ENCODE results near the gene PLEKHG2.
A peak's percentile ranks its signal among the peaks of the same experiment; 100 is the strongest.

Gene PLEKHG2

DNA sequence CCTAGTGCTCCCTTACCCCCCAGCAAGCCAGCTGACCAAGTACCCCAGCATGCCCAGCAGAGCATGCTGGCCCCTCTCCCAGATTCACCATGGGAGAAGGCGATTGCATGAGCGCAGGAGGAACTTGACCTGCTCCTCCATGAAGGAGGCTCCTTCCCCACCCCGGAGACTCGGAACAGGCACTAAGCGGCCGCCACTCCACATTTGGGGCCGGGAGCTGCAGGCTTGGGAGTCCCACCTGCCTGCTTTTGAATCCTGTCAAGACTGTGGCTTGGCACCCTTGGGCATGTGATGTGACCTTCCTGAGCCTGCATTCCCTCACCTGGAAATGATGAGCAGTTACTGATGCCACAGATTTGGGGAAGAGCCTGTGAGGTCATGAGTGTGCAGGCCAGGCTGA, 55.5 kb downstream of the PLEKHG2 start:
- no peak overlapping the region for H3K4me3 Mint-ChIP-seq
- H3K36me3 Mint-ChIP-seq (ENCODE audit: low read depth), result peaks cover 85% of the 10 kb centered on the region
- H3K9me3 Mint-ChIP-seq, result no peaks in the 10 kb centered on the region
- H3K27me3 Mint-ChIP-seq, result no peaks in the 10 kb centered on the region
- H3K27ac Mint-ChIP-seq, result no peak overlapping the region
- H3K4me1 Mint-ChIP-seq (ENCODE audit: low read depth), result peaks cover 33% of the 10 kb centered on the region

DNA sequence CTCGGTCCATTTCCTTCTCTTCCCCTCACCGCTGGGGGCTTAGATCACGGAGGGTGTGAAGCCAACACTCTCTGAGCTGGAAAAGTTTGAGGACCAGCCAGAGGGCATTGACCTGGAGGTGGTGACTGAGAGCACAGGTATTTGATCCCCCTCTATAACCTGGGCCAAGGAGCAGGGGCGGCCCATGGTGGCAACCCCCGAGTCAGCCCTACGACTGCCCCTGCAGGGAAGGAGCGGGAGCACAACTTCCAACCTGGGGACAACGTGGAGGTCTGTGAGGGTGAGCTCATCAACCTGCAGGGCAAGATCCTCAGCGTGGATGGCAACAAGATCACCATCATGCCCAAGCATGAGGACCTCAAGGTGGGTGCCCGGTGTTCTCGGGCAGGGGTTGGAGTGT, 56.6 kb downstream of the PLEKHG2 start:
- H3K27me3 Mint-ChIP-seq, result no peaks in the 10 kb centered on the region
- H3K27ac Mint-ChIP-seq, result peak overlapping the region; percentile 94
- no peak overlapping the region for H3K4me3 Mint-ChIP-seq
- H3K4me1 Mint-ChIP-seq (ENCODE audit: low read depth), result peaks cover 33% of the 10 kb centered on the region
- H3K9me3 Mint-ChIP-seq, result no peaks in the 10 kb centered on the region
- H3K36me3 Mint-ChIP-seq (ENCODE audit: low read depth), result peaks cover 83% of the 10 kb centered on the region

DNA sequence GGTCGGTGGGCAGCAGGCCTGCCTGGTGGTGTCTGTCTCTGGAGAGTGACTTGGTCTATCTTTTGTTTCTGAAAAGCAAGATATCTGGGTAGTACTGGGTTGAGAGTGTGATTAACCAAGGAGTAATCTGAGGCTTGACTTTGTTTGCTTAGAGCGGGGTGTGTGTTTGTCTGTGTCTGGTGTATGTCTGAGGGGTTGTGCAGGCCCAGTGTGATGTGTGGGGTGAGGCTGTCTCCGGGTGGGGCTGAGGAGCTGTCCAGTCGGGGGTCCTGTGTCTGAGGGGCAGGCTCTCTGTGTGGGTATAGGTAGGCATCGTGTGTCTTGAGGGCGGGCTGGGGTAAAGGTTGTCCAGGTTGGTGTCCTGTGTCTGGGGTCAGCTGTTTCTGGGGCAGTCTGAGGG, 57.1 kb downstream of the PLEKHG2 start:
- Mint-ChIP-seq H3K4me3 (no peak overlapping the region), H3K9me3 (no peaks in the 10 kb centered on the region), H3K27me3 (no peaks in the 10 kb centered on the region), H3K36me3 (ENCODE audit: low read depth) (peaks cover 86% of the 10 kb centered on the region), H3K27ac (peak overlapping the region; percentile 94), H3K4me1 (ENCODE audit: low read depth) (peaks cover 33% of the 10 kb centered on the region)

GRCh38 chr19:39470724-39471339, 58.4 kb downstream of the PLEKHG2 start:
- Mint-ChIP-seq H3K4me3 (peak overlapping the region; percentile 11), H3K27me3 (no peaks in the 10 kb centered on the region), H3K9me3 (no peaks in the 10 kb centered on the region), H3K4me1 (ENCODE audit: low read depth) (peaks cover 33% of the 10 kb centered on the region), H3K36me3 (ENCODE audit: low read depth) (peaks cover 83% of the 10 kb centered on the region), H3K27ac (peak overlapping the region; percentile 94)

DNA sequence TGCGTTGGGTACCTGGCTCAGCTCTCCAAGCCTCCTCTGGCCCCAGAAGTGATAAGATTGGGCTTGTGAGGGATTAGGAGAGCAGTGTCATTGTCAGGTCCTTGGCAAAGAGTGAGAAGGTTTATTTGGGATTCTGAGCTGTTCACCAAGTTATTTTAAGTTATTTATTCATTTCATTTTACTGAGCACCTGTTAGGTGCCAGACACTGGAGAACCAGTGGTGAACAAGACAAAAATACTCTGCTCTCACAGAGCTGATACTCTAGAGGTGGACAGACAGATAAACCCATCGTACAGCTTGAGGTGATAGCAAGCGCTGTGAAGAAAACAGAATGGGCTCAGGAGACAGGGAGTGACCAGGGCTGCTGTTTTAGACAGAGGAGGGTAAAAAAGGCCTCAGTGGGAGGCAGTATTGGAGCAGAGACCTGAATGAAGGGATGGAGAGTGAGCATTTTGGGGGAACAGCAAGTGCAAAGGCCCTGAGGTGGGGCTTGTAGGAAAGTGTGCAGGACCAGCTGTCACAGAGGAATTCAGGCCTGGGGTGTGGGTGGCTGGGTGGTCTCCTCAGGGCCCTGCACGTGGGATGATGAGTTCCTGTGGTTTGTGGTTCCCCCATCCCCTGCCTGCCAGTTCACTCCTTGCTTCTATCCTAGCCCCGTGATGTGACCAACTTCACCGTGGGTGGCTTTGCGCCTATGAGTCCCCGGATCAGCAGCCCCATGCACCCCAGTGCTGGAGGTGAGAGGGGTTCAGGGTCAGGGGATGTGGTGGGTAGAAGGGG, 59.5 kb downstream of the PLEKHG2 start:
- peak overlapping the region; percentile 94 for H3K27ac Mint-ChIP-seq
- H3K4me1 Mint-ChIP-seq (ENCODE audit: low read depth), result peaks cover 33% of the 10 kb centered on the region
- H3K27me3 Mint-ChIP-seq, result no peaks in the 10 kb centered on the region
- no peaks in the 10 kb centered on the region for H3K9me3 Mint-ChIP-seq
- peaks cover 81% of the 10 kb centered on the region for H3K36me3 Mint-ChIP-seq (ENCODE audit: low read depth)
- peak overlapping the region; percentile 19 for H3K4me3 Mint-ChIP-seq

DNA sequence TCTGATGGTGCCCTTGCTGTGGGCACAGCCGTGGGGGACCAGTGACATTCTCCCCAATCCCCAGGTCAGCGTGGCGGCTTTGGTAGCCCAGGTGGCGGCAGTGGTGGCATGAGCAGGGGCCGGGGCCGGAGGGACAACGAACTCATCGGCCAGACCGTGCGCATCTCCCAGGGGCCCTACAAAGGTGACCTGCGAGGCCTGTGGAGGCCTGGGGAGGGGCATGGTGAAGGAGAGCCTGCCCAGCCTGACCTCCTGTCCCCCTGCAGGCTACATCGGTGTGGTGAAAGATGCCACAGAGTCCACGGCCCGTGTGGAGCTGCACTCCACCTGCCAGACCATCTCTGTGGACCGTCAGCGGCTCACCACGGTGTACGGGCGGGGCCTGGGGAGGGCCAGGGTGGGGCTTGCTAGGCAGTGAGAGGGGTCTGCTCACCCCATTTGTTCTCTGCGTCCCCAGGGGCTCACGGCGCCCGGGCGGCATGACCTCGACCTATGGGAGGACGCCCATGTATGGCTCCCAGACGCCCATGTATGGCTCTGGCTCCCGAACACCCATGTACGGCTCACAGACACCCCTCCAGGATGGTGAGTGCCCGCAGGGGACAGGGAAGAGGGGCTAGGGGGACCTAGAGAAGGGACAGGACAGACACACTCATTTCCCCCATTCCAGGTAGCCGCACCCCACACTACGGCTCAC, 60.4 kb downstream of the PLEKHG2 start:
- Mint-ChIP-seq H3K27me3 (no peaks in the 10 kb centered on the region), H3K27ac (peak overlapping the region; percentile 94), H3K9me3 (no peaks in the 10 kb centered on the region), H3K4me1 (ENCODE audit: low read depth) (peaks cover 33% of the 10 kb centered on the region), H3K4me3 (no peak overlapping the region), H3K36me3 (ENCODE audit: low read depth) (peaks cover 72% of the 10 kb centered on the region)

DNA sequence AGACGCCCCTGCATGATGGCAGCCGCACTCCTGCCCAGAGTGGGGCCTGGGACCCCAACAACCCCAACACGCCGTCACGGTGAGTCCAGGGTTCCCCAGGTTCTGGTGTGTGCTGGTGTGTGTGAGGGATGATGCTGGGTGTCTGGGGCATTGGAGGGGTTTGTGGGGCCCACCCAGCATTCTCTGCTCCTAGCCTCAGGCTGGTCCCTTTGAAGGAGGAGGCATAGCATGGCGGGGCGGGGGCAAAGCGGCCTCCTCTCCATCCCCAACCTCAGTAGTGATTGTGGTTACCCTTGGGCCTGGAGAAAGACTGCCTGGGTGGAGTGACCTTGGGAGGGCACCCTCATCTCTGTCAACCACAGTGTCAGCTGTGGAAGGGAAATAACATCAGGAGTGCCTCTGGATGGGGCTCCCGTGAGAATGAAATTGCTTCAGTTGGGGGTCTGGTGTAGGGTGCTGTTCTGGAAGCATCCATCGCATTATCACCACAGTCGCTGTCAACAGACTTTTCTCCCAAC, 61.0 kb downstream of the PLEKHG2 start:
- peaks cover 66% of the 10 kb centered on the region for H3K36me3 Mint-ChIP-seq (ENCODE audit: low read depth)
- no peak overlapping the region for H3K4me3 Mint-ChIP-seq
- H3K27ac Mint-ChIP-seq, result no peak overlapping the region
- no peaks in the 10 kb centered on the region for H3K9me3 Mint-ChIP-seq
- H3K27me3 Mint-ChIP-seq, result no peaks in the 10 kb centered on the region
- H3K4me1 Mint-ChIP-seq (ENCODE audit: low read depth), result peaks cover 33% of the 10 kb centered on the region

- H3K36me3 Mint-ChIP-seq (ENCODE audit: low read depth), result peaks cover 60% of the 10 kb centered on the region
- H3K27ac Mint-ChIP-seq, result no peak overlapping the region
- no peak overlapping the region for H3K4me3 Mint-ChIP-seq
- no peaks in the 10 kb centered on the region for H3K9me3 Mint-ChIP-seq
- peaks cover 33% of the 10 kb centered on the region for H3K4me1 Mint-ChIP-seq (ENCODE audit: low read depth)
- H3K27me3 Mint-ChIP-seq, result no peaks in the 10 kb centered on the region
Measured at GRCh38 chr19:39474139-39474620, 61.7 kb downstream of the PLEKHG2 start.

GRCh38 chr19:39475748-39476147, 63.3 kb downstream of the PLEKHG2 start:
- no peaks in the 10 kb centered on the region for H3K27me3 Mint-ChIP-seq
- no peak overlapping the region for H3K27ac Mint-ChIP-seq
- H3K4me3 Mint-ChIP-seq, result no peak overlapping the region
- H3K9me3 Mint-ChIP-seq, result no peaks in the 10 kb centered on the region
- peaks cover 31% of the 10 kb centered on the region for H3K4me1 Mint-ChIP-seq (ENCODE audit: low read depth)
- peaks cover 46% of the 10 kb centered on the region for H3K36me3 Mint-ChIP-seq (ENCODE audit: low read depth)

Measured in stimulated activated naive CD8-positive, alpha-beta T cell treated with anti-CD3 and anti-CD28 coated beads, Interleukin-15, Interleukin-2, amounts not matched to agents 100 ng/mL and 50 ng/mL, for 24 hours (primary cell).